ENCODE measurements around the gene FAM185A. TPM values are rescaled to one million over a fixed set of nuclear protein-coding genes. Genes with fewer than 3 reads are reported as not detected.

Gene FAM185A
- total and polyA plus RNA-seq, 9 of the 15 experiments (the other 6 are each of a cell fraction or from before 2014, with no cell fraction given) = 1.7 to 17.4 (median 10.6) TPM

- TF ChIP-seq KLF6 (CRISPR knock-in tag; IDR thresholded peaks at IDR 0.05; ENCODE audit: borderline replicate concordance) (no peak), GTF2A2 (tag; IDR thresholded peaks at IDR 0.05) (no peak), ATF1 (CRISPR knock-in tag; IDR thresholded peaks at IDR 0.05) (no peak), ATF1 (tag; IDR thresholded peaks at IDR 0.05) (no peak), STAT6 (CRISPR knock-in tag; IDR thresholded peaks at IDR 0.05) (no peak), SRF (CRISPR knock-in tag; IDR thresholded peaks at IDR 0.05) (no peak), C11orf30 (IDR thresholded peaks at IDR 0.05; ENCODE audit: low read depth) (peak; percentile 74), LEF1 (IDR thresholded peaks at IDR 0.05) (no peak), CSDE1 (IDR thresholded peaks at IDR 0.05) (no peak), JUN (IDR thresholded peaks at IDR 0.05; ENCODE audit: borderline replicate concordance, low read depth, low read length) (no peak), JUN (CRISPR knock-in tag; IDR thresholded peaks at IDR 0.05; ENCODE audit: borderline replicate concordance) (no peak), GABPB1 (CRISPR knock-in tag; IDR thresholded peaks at IDR 0.05) (no peak), THRA (IDR thresholded peaks at IDR 0.05) (no peak), PHF8 (IDR thresholded peaks at IDR 0.05; ENCODE audit: borderline replicate concordance, low read length) (no peak), PHF20 (IDR thresholded peaks at IDR 0.05; ENCODE audit: partially characterized antibody) (no peak), HINFP (tag; conservative IDR thresholded peaks at IDR 0.05; ENCODE audit: low read depth) (no peak), MAFG (tag; conservative IDR thresholded peaks at IDR 0.05) (0 out of 2 replicates have a peak, but pooled peaks have one; percentile 17), FIP1L1 (IDR thresholded peaks at IDR 0.05; ENCODE audit: low read depth, low read length, poor library complexity, severe bottlenecking) (no peak), ZNF280B (CRISPR knock-in tag; IDR thresholded peaks at IDR 0.05) (no peak), MAFK (IDR thresholded peaks at IDR 0.05; ENCODE audit: low read length) (0 out of 2 replicates have a peak, but pooled peaks have one; percentile 20), MAFF (IDR thresholded peaks at IDR 0.05; ENCODE audit: low read length) (0 out of 2 replicates have a peak, but pooled peaks have one; percentile 13), NCOR1 (IDR thresholded peaks at IDR 0.05) (no peak), CTBP1 (IDR thresholded peaks at IDR 0.05; ENCODE audit: borderline replicate concordance) (no peak), KDM1A (IDR thresholded peaks at IDR 0.05) (no peak), ZNF224 (CRISPR knock-in tag; IDR thresholded peaks at IDR 0.05) (no peak), ZNF316 (IDR thresholded peaks at IDR 0.05) (peak; percentile 66)
Measured at GRCh38 chr7:102834999-102835398, 86.2 kb downstream of the FAM185A start (continued).

All from K562 (cell line).